ENCODE measurements around the gene ACTL8. TPM values are rescaled to one million over a fixed set of nuclear protein-coding genes. Genes with fewer than 3 reads are reported as not detected.

The ACTL8 gene
- total RNA-seq, 1 experiment from 2014 or later = 0.69 TPM

- Histone ChIP-seq H3K9me3 (ENCODE audit: control insufficient read depth in 1 of 2, insufficient read depth in 1 of 2, low read depth in 1 of 2, low read length in 2 of 2) (no peaks in the 10 kb centered on the region), H4K20me1 (ENCODE audit: insufficient read depth) (no peaks in the 10 kb centered on the region), H3K9ac (ENCODE audit: low read length) (no peak overlapping the region), H3K36me3 (ENCODE audit: control insufficient read depth in 1 of 2, insufficient read depth in 2 of 2, low read length in 2 of 2) (no peaks in the 10 kb centered on the region), H3K27ac (ENCODE audit: low read depth, low read length) (no peak overlapping the region), H3K4me1 (ENCODE audit: control insufficient read depth in 1 of 2, insufficient read depth in 2 of 2, low read length in 2 of 2) (peaks cover 0 to 7% of the 10 kb centered on the region in 2 experiments; a peak in 2 of 4 replicates), H3K9me2 (ENCODE audit: insufficient read depth) (no peaks in the 10 kb centered on the region), H3K79me2 (ENCODE audit: insufficient read depth, low read length) (no peaks in the 10 kb centered on the region), H3K4me2 (ENCODE audit: low read length) (no peak overlapping the region), H3K4me3 (replicated peaks in 1 of 2; ENCODE audit: low read depth in 1 of 2, low read length in 2 of 2) (no peak overlapping the region), H2AFZ (ENCODE audit: low read depth, low read length, poor library complexity, severe bottlenecking) (no peak overlapping the region), H3K27me3 (ENCODE audit: insufficient read depth, low read length) (peaks cover 2% of the 10 kb centered on the region; the same call in 1 of the 2 replicates)
- intact Hi-C loops (cut with micrococcal nuclease) = no loop called here
- RAD21 ChIA-PET (ENCODE audit: low non-redundant PET in 1 of 2, low total read pairs in 2 of 2, uncharacterized antibody in 2 of 2, unreplicated experiment in 2 of 2) = no interaction called here
- DNase-seq (ENCODE audit: low read depth, low spot score) = no peak
- CTCF ChIA-PET = no interaction called here
- no peak for ATAC-seq
- BruUV-seq (replicated peaks) = no TSS peak
- no peak for TF ChIP-seq CEBPB (IDR thresholded peaks at IDR 0.05; ENCODE audit: low read depth)
- TF ChIP-seq POLR2A (IDR thresholded peaks at IDR 0.05; ENCODE audit: borderline replicate concordance, extremely low read depth, insufficient read depth, insufficient read length) = no peak
- POLR2A ChIA-PET = no interaction called here
Measured at GRCh38 chr1:17735793-17736192, 19.3 kb upstream of the ACTL8 start.

GRCh38 chr1:17736625-17737024 lies 18.5 kb upstream of the ACTL8 start:
- Histone ChIP-seq H3K9ac (ENCODE audit: low read length) (no peak overlapping the region), H3K27me3 (ENCODE audit: insufficient read depth, low read length) (peaks cover 6% of the 10 kb centered on the region; the same call in 1 of the 2 replicates), H2AFZ (ENCODE audit: low read depth, low read length, poor library complexity, severe bottlenecking) (no peak overlapping the region), H3K9me2 (ENCODE audit: insufficient read depth) (no peaks in the 10 kb centered on the region), H3K9me3 (ENCODE audit: control insufficient read depth in 1 of 2, insufficient read depth in 1 of 2, low read depth in 1 of 2, low read length in 2 of 2) (no peaks in the 10 kb centered on the region), H3K79me2 (ENCODE audit: insufficient read depth, low read length) (no peaks in the 10 kb centered on the region), H4K20me1 (ENCODE audit: insufficient read depth) (no peaks in the 10 kb centered on the region), H3K36me3 (ENCODE audit: control insufficient read depth in 1 of 2, insufficient read depth in 2 of 2, low read length in 2 of 2) (no peaks in the 10 kb centered on the region), H3K4me3 (replicated peaks in 1 of 2; ENCODE audit: low read depth in 1 of 2, low read length in 2 of 2) (no peak overlapping the region), H3K4me1 (ENCODE audit: control insufficient read depth in 1 of 2, insufficient read depth in 2 of 2, low read length in 2 of 2) (peaks cover 0 to 7% of the 10 kb centered on the region in 2 experiments; a peak in 2 of 4 replicates), H3K4me2 (ENCODE audit: low read length) (no peak overlapping the region), H3K27ac (ENCODE audit: low read depth, low read length) (no peak overlapping the region)
- DNase-seq (ENCODE audit: low read depth, low spot score) = no peak
- ChIA-PET POLR2A (no interaction called here), RAD21 (ENCODE audit: low non-redundant PET in 1 of 2, low total read pairs in 2 of 2, uncharacterized antibody in 2 of 2, unreplicated experiment in 2 of 2) (no interaction called here), CTCF (no interaction called here)
- TF ChIP-seq SP1 (IDR thresholded peaks at IDR 0.05; ENCODE audit: low read depth) = no peak
- TF ChIP-seq POLR2A (IDR thresholded peaks at IDR 0.05; ENCODE audit: borderline replicate concordance, extremely low read depth, insufficient read depth, insufficient read length) = no peak
- intact Hi-C loops (cut with micrococcal nuclease) = no loop called here
- BruUV-seq (replicated peaks) = no TSS peak
- ATAC-seq = no peak

- H3K4me3 ChIP-seq (replicated peaks in 1 of 2; ENCODE audit: low read depth in 1 of 2, low read length in 2 of 2) = no peak overlapping the region
- H3K79me2 ChIP-seq (ENCODE audit: insufficient read depth, low read length) = no peaks in the 10 kb centered on the region
- H3K36me3 ChIP-seq (ENCODE audit: control insufficient read depth in 1 of 2, insufficient read depth in 2 of 2, low read length in 2 of 2) = no peaks in the 10 kb centered on the region
- no peaks in the 10 kb centered on the region for H3K4me1 ChIP-seq (ENCODE audit: control insufficient read depth in 1 of 2, insufficient read depth in 2 of 2, low read length in 2 of 2)
- CTCF ChIA-PET = no interaction called here
- no peak overlapping the region for H3K27ac ChIP-seq (ENCODE audit: low read depth, low read length)
- H3K9me3 ChIP-seq (ENCODE audit: control insufficient read depth in 1 of 2, insufficient read depth in 1 of 2, low read depth in 1 of 2, low read length in 2 of 2) = no peaks in the 10 kb centered on the region
- no peaks in the 10 kb centered on the region for H3K9me2 ChIP-seq (ENCODE audit: insufficient read depth)
- no peak overlapping the region for H2AFZ ChIP-seq (ENCODE audit: low read depth, low read length, poor library complexity, severe bottlenecking)
- POLR2A ChIA-PET = no interaction called here
- intact Hi-C loops (cut with micrococcal nuclease) = no loop called here
- H3K9ac ChIP-seq (ENCODE audit: low read length) = no peak overlapping the region
- ATAC-seq (no peak), DNase-seq (ENCODE audit: low read depth, low spot score) (no peak)
- no TSS peak for BruUV-seq (replicated peaks)
- H3K27me3 ChIP-seq (ENCODE audit: insufficient read depth, low read length) = peaks cover 9% of the 10 kb centered on the region; the same call in 1 of the 2 replicates
- RAD21 ChIA-PET (ENCODE audit: low non-redundant PET in 1 of 2, low total read pairs in 2 of 2, uncharacterized antibody in 2 of 2, unreplicated experiment in 2 of 2) = no interaction called here
- no peaks in the 10 kb centered on the region for H4K20me1 ChIP-seq (ENCODE audit: insufficient read depth)
- H3K4me2 ChIP-seq (ENCODE audit: low read length) = no peak overlapping the region
- TF ChIP-seq EZH2phosphoT487 (IDR thresholded peaks at IDR 0.05; ENCODE audit: borderline replicate concordance) = no peak
- TF ChIP-seq, protein P1, sequence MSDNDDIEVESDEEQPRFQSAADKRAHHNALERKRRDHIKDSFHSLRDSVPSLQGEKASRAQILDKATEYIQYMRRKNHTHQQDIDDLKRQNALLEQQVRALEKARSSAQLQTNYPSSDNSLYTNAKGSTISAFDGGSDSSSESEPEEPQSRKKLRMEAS (IDR thresholded peaks at IDR 0.05) = no peak
- TF ChIP-seq SRF (IDR thresholded peaks at IDR 0.05; ENCODE audit: low read depth) = no peak
- TF ChIP-seq CBX3 (IDR thresholded peaks at IDR 0.05; ENCODE audit: low read depth) = no peak
- TF ChIP-seq ZFX (IDR thresholded peaks at IDR 0.05) = no peak
- TF ChIP-seq FOSL1 (IDR thresholded peaks at IDR 0.05; ENCODE audit: low read depth) = no peak
- TF ChIP-seq RAD21 (IDR thresholded peaks at IDR 0.05; ENCODE audit: low read depth) = no peak
- no peak for TF ChIP-seq YY1 (IDR thresholded peaks at IDR 0.05; ENCODE audit: extremely low read depth, insufficient replicate concordance, low read depth, low read length)
- no peak for TF ChIP-seq CEBPB (IDR thresholded peaks at IDR 0.05; ENCODE audit: low read depth)
- TF ChIP-seq TCF7L2 (IDR thresholded peaks at IDR 0.05; ENCODE audit: borderline replicate concordance, extremely low read depth, insufficient read depth, insufficient read length) = no peak
- no peak for TF ChIP-seq SP1 (IDR thresholded peaks at IDR 0.05; ENCODE audit: low read depth)
Measured at GRCh38 chr1:17739050-17739449, 16.1 kb upstream of the ACTL8 start.
